Tibial nerve (tissue), 4 donors: ENCODE results near the gene BCOR. TPM values are rescaled to one million over a fixed set of nuclear protein-coding genes. Genes with fewer than 3 reads are reported as not detected.

Experiments
- DNase-seq, 2 donors: peaks; one replicate each; pipeline ENCODE4 v3.0.0-alpha.2; 2019; ENCODE audit warnings: low spot score in 2 of 2
- H3K27ac ChIP-seq, 4 donors: fragments of 200-600 bp; sonication (generic) in 3 of 4; one replicate each; pipeline ENCODE4 v1.5.1; 2017 to 2019; ENCODE audit warnings: mild to moderate bottlenecking in 1 of 4
- H3K27me3 ChIP-seq, 2 donors: fragments of 200-600 bp; sonication (generic) in 1 of 2; one replicate each; pipeline versions ENCODE4 v1.5.1 to v1.6.0; 2017 to 2019
- H3K36me3 ChIP-seq, 3 donors: fragments of 200-600 bp; sonication (generic); one replicate each; pipeline ENCODE4 v1.5.1; 2018 to 2019
- H3K4me1 ChIP-seq, 4 donors: fragments of 200-600 bp; sonication (generic) in 3 of 4; one replicate each; pipeline ENCODE4 v1.5.1; 2017 to 2019
- H3K4me3 ChIP-seq, 4 donors: fragments of 200-600 bp; sonication (generic) in 3 of 4; one replicate each; pipeline ENCODE4 v1.5.1; 2017 to 2019; ENCODE audit warnings: mild to moderate bottlenecking in 1 of 4, moderate library complexity in 1 of 4
- H3K9me3 ChIP-seq, 4 donors: fragments of 200-600 bp; sonication (generic) in 3 of 4; one replicate each; pipeline ENCODE4 v1.5.1; 2017 to 2019
- CTCF ChIP-seq, 5 experiments: fragments of 200-600 bp in 3 of 5; fragments of 450-650 bp in 2 of 5; sonication (generic) in 3 of 5; IDR thresholded peaks; one replicate each; pipeline ENCODE4 v1.5.1; 2016 to 2019; ENCODE audit warnings: antibody characterized with exemption in 5 of 5, mild to moderate bottlenecking in 3 of 5, moderate library complexity in 2 of 5
- EP300 ChIP-seq, 2 donors: sonication (generic); formaldehyde crosslinking; IDR thresholded peaks; one replicate each; pipeline ENCODE4 v1.6.1; 2017; ENCODE audit warnings: antibody characterized with exemption in 2 of 2, mild to moderate bottlenecking in 1 of 2
- POLR2A ChIP-seq, 2 donors: fragments of 450-650 bp; IDR thresholded peaks; one replicate each; pipeline ENCODE4 v1.6.1; 2017; ENCODE audit warnings: antibody characterized with exemption in 2 of 2, mild to moderate bottlenecking in 2 of 2, moderate library complexity in 2 of 2
- WGBS, 2 donors: methylation state at CpG; one replicate each; pipeline ENCODE4 v1.1.5; 2018; 5-methylcytosine and 5-hydroxymethylcytosine counted together
- total RNA-seq, 4 donors: library from RNA; depleted of rRNA; stranded (reverse); fragments of >200 nt; gene quantifications; one replicate each; pipeline ENCODE4 v1.1.0, GENCODE V29; 2016

Gene BCOR
- total RNA-seq, 4 donors from 2014 or later = 16.2 to 34.7 (median 23.7) TPM

- WGBS, 2 donors = 0 to 15% methylated on average over 25 to 63 of the region's 66 CpGs
- H3K36me3 ChIP-seq = no peaks in the 10 kb centered on the region
- TF ChIP-seq POLR2A (IDR thresholded peaks at IDR 0.05) (no peak), EP300 (IDR thresholded peaks at IDR 0.05) (peak in 1 of 2 donors; percentile 27)
- peaks cover 0 to 45% (median 2%) of the 10 kb centered on the region in 4 donors for H3K4me1 ChIP-seq
- peak overlapping the region; percentile 76 to 87 (median 82) for H3K4me3 ChIP-seq
- H3K9me3 ChIP-seq = no peaks in the 10 kb centered on the region
- H3K27me3 ChIP-seq = peaks cover 0 to 60% of the 10 kb centered on the region in 2 donors
- H3K27ac ChIP-seq = peak overlapping the region; percentile 72 to 93 (median 92)
- DNase-seq = no peak
These were observed 1.2 kb downstream of the BCOR start for GRCh38 chrX:40096395-40097091.

- DNase-seq = no peak
- WGBS, 2 donors = 0 to 12% methylated on average over 35 to 78 of the region's 80 CpGs
- H3K9me3 ChIP-seq = no peaks in the 10 kb centered on the region
- H3K36me3 ChIP-seq = no peaks in the 10 kb centered on the region
- H3K4me3 ChIP-seq = peak overlapping the region; percentile 76 to 87 (median 82)
- H3K27me3 ChIP-seq = peaks cover 0 to 53% of the 10 kb centered on the region in 2 donors
- H3K27ac ChIP-seq = peak overlapping the region; percentile 72 to 93 (median 92)
- peaks cover 0 to 48% (median 6%) of the 10 kb centered on the region in 4 donors for H3K4me1 ChIP-seq
- no peak for TF ChIP-seq EP300 (IDR thresholded peaks at IDR 0.05)
These were observed 2.0 kb downstream of the BCOR start for GRCh38 chrX:40095583-40096394.

GRCh38 chrX:40094900-40095582 is 2.7 kb downstream of the BCOR start:
- Histone ChIP-seq H3K4me1 (peaks cover 0 to 48% (median 7%) of the 10 kb centered on the region in 4 donors), H3K27me3 (peaks cover 0 to 55% of the 10 kb centered on the region in 2 donors), H3K36me3 (no peaks in the 10 kb centered on the region), H3K9me3 (no peaks in the 10 kb centered on the region), H3K27ac (peak overlapping the region in 3 of 4 donors; percentile 91 to 93 (median 92)), H3K4me3 (peak overlapping the region; percentile 76 to 87 (median 82))
- 1 to 13% methylated on average over 21 to 33 of the region's 33 CpGs for whole genome bisulfite sequencing, 2 donors
- TF ChIP-seq CTCF (IDR thresholded peaks at IDR 0.05) (no peak), EP300 (IDR thresholded peaks at IDR 0.05) (no peak), POLR2A (IDR thresholded peaks at IDR 0.05) (no peak)
- DNase-seq = no peak

- peaks cover 0 to 59% of the 10 kb centered on the region in 2 donors for H3K27me3 ChIP-seq
- peak overlapping the region; percentile 11 to 93 (median 78) for H3K27ac ChIP-seq
- TF ChIP-seq CTCF (IDR thresholded peaks at IDR 0.05) (no peak), EP300 (IDR thresholded peaks at IDR 0.05) (peak in 1 of 2 donors; percentile 33)
- peak in 1 of 2 donors; percentile 51 for DNase-seq
- 4 to 13% methylated on average over 14 to 35 of the region's 76 CpGs for WGBS, 2 donors
- H3K36me3 ChIP-seq = no peaks in the 10 kb centered on the region
- H3K9me3 ChIP-seq = no peaks in the 10 kb centered on the region
- H3K4me3 ChIP-seq = peak overlapping the region; percentile 76 to 87 (median 82)
- peaks cover 0 to 49% (median 8%) of the 10 kb centered on the region in 4 donors for H3K4me1 ChIP-seq
These were observed 3.5 kb downstream of the BCOR start for GRCh38 chrX:40094041-40094899.

GRCh38 chrX:40093586-40093985 is 4.2 kb downstream of the BCOR start:
- H3K27me3 ChIP-seq = peaks cover 0 to 56% of the 10 kb centered on the region in 2 donors
- peak overlapping the region in 1 of 4 donors; percentile 81 for H3K4me3 ChIP-seq
- no peaks in the 10 kb centered on the region for H3K36me3 ChIP-seq
- H3K4me1 ChIP-seq = peaks cover 0 to 50% (median 11%) of the 10 kb centered on the region in 4 donors
- H3K27ac ChIP-seq = peak overlapping the region in 2 of 4 donors; percentile 92 to 93
- no peaks in the 10 kb centered on the region for H3K9me3 ChIP-seq
- 42 to 59% methylated on average over 10 of the region's 10 CpGs for WGBS, 2 donors
- DNase-seq = no peak
- TF ChIP-seq CTCF (IDR thresholded peaks at IDR 0.05) = no peak
- no peak for TF ChIP-seq POLR2A (IDR thresholded peaks at IDR 0.05)
- TF ChIP-seq EP300 (IDR thresholded peaks at IDR 0.05) = no peak
